Ishikawa (cell line): ENCODE results near the gene RAB34.
A peak's percentile ranks its signal among the peaks of the same experiment; 100 is the strongest.

ENCODE experiments used
- CEBPB ChIP-seq: IDR thresholded peaks from 2 replicates; pipeline ENCODE4 v1.6.1; 2012
- CREB1 ChIP-seq: IDR thresholded peaks from 2 replicates; pipeline ENCODE4 v1.6.1; 2012; ENCODE audit warnings: low read depth
- EGR1 ChIP-seq: IDR thresholded peaks from 2 replicates; pipeline ENCODE4 v1.6.1; 2012
- EP300 ChIP-seq: IDR thresholded peaks from 2 replicates; pipeline ENCODE4 v1.6.1; 2012; ENCODE audit warnings: borderline replicate concordance
- FOXM1 ChIP-seq: IDR thresholded peaks from 2 replicates; pipeline ENCODE4 v1.6.1; 2012; ENCODE audit warnings: low read depth, borderline replicate concordance
- MAX ChIP-seq: IDR thresholded peaks from 2 replicates; pipeline ENCODE4 v1.6.1; 2012
- NFIC ChIP-seq: IDR thresholded peaks from 2 replicates; pipeline ENCODE4 v1.6.1; 2012
- RAD21 ChIP-seq: IDR thresholded peaks from 2 replicates; pipeline ENCODE4 v1.6.1; 2012; ENCODE audit warnings: low read depth
- REST ChIP-seq: IDR thresholded peaks from 2 replicates; pipeline ENCODE4 v1.6.1; 2012; ENCODE audit warnings: low read depth, mild to moderate bottlenecking
- TAF1 ChIP-seq: IDR thresholded peaks from 2 replicates; pipeline ENCODE4 v1.6.1; 2012; ENCODE audit warnings: low read depth, mild to moderate bottlenecking
- TCF12 ChIP-seq: IDR thresholded peaks from 2 replicates; pipeline ENCODE4 v1.6.1; 2012; ENCODE audit warnings: low read depth
- TEAD4 ChIP-seq: IDR thresholded peaks from 2 replicates; pipeline ENCODE4 v1.6.1; 2012
- USF1 ChIP-seq: IDR thresholded peaks from 2 replicates; pipeline ENCODE4 v1.6.1; 2012
- YY1 ChIP-seq: IDR thresholded peaks from 2 replicates; pipeline ENCODE4 v1.6.1; 2012; ENCODE audit warnings: low read depth
- ZBTB7A ChIP-seq: IDR thresholded peaks from 2 replicates; pipeline ENCODE4 v1.6.1; 2012; ENCODE audit warnings: low read depth

Gene RAB34

GRCh38 chr17:28747801-28748750, 30.4 kb upstream of the RAB34 start:
- TF ChIP-seq ZBTB7A, result no peak
- no peak for TF ChIP-seq CREB1
- TF ChIP-seq FOXM1, result no peak

- TF ChIP-seq TAF1, result no peak
- no peak for TF ChIP-seq FOXM1
- no peak for TF ChIP-seq EGR1
- TF ChIP-seq EP300, result no peak
- no peak for TF ChIP-seq NFIC
- no peak for TF ChIP-seq REST
- no peak for TF ChIP-seq RAD21
- TF ChIP-seq MAX, result no peak
- no peak for TF ChIP-seq TCF12
- no peak for TF ChIP-seq TEAD4
- TF ChIP-seq USF1, result no peak
- no peak for TF ChIP-seq ZBTB7A
- TF ChIP-seq CREB1, result no peak
These were observed 29.5 kb upstream of the RAB34 start for GRCh38 chr17:28747051-28747691.

- TF ChIP-seq TEAD4 (no peak; the same call in 1 of the 2 replicates), EGR1 (no peak), USF1 (no peak), MAX (0 out of 2 replicates have a peak, but pooled peaks have one; percentile 38), NFIC (0 out of 2 replicates have a peak, but pooled peaks have one; percentile 6), EP300 (no peak), ZBTB7A (peak; percentile 65; the same call in 1 of the 2 replicates)
These were observed 29.0 kb upstream of the RAB34 start for GRCh38 chr17:28746611-28747050.

- no peak for TF ChIP-seq FOXM1
- no peak for TF ChIP-seq YY1
- TF ChIP-seq NFIC, result no peak; the same call in 1 of the 2 replicates
- no peak for TF ChIP-seq RAD21
- TF ChIP-seq EP300, result no peak
- TF ChIP-seq REST, result no peak
- no peak for TF ChIP-seq MAX
- no peak for TF ChIP-seq EGR1
- TF ChIP-seq TAF1, result no peak
- 0 out of 2 replicates have a peak, but pooled peaks have one; percentile 2 for TF ChIP-seq TCF12
- no peak for TF ChIP-seq USF1
- TF ChIP-seq CREB1, result no peak
- no peak for TF ChIP-seq ZBTB7A
- peak; percentile 11; the same call in 1 of the 2 replicates for TF ChIP-seq TEAD4
- TF ChIP-seq CEBPB, result no peak
These were observed 28.2 kb upstream of the RAB34 start for GRCh38 chr17:28745786-28746411.
